ENCODE data around the gene VPS35. TPM values are rescaled to one million over a fixed set of nuclear protein-coding genes. Genes with fewer than 3 reads are reported as not detected.

VPS35 gene
- 85.3 and 119 TPM in 2 replicates for total RNA-seq (2014; rRNA removed; shearing (Covaris generic))
- polyA plus RNA-seq (2014; cell fraction: nucleus; rRNA removed): 70.9 and 75.4 TPM in 2 replicates

DNA sequence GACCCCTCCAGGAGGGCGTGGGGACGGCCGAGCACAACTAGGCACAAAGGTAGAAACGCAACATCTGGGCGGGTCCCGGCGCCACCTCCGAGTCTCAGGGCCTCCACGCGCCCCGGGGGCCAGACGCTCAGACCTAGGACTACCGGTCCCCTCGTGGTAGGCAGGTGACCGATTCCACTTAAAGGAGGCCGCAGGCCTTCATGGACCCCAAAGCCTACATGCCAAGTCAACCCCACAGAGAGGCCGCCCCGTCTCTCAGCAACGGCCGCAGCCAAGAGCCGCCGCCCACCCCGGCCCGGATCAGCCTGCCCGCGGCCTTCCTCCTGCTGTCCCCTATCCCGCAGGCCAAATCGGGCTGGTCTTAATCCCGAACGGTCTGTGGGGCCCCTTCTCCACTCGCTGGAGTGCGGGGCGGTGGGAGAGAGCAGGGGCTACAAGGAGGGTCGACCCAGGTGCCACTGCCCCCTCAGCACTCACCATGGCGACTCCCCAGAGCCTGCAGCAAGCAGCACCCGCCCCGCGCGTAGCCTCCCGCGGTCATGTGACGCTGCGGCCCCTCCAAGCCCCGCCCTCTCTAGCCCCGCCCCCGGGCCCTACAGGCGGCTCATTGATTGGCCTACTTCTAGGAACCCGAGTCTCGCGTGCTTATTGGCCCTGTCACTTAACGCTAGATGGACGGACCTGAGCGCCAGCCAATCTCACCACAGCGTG is at the start of gene VPS35:
VPS35 (minus strand) TSS at position 525 of the 711 bp plus-strand sequence; CDS start at position 480, 45 bp downstream.
- DNase-seq (ENCODE audit: extremely low read depth, low read depth): peak; percentile 99

DNA sequence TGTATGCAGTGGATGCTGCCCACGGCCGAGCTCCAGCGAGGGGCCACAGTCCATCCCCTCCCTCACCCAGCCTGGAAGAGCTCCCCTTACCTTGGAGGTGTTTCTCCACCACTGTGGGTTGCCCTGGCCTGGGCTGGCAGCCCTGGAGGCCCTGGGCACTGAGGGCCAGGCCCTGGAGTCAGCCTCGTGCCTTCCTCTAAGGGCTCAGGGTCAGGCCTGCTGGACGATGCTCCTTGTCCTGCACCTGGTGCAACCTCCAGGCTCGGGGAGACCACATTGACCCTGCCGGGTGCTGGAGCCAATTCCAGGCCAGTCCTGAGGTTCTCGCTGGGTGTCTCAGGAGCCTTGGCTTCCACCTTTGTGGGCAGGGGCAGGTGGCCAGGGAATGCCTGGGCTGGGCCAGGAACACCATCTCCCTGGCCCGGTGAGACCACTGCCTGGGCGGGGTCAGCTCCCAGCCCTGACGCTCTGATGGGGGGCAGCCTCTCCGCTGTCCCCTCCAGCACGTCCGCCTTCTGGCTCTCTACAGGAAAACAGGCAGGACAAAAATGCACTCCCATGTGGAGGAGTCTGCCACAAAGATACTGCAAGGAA is 48.7 kb upstream of the VPS35 start:
- DNase-seq (ENCODE audit: extremely low read depth, low read depth): no peak

DNA sequence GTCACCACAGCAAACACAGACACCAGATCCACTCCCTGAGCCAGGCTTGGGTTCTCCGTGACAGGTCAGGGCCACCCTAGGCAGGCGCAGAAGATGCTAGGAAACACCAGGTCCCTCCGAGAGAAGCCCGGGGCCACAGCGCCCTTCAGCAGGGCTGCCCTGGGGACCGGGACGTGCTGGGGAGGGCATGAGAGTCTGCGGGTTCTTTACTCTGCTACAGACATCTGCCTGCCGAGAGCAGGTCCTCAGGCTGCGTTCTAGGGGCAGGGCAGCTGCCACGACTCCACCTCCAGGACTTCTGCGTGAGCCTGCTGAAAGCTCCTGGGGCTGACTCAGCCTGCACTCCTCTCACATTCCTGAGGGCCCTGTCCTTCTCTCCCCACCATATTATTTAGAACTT is 47.7 kb upstream of the VPS35 start:
- no peak for DNase-seq (ENCODE audit: extremely low read depth, low read depth)

DNA sequence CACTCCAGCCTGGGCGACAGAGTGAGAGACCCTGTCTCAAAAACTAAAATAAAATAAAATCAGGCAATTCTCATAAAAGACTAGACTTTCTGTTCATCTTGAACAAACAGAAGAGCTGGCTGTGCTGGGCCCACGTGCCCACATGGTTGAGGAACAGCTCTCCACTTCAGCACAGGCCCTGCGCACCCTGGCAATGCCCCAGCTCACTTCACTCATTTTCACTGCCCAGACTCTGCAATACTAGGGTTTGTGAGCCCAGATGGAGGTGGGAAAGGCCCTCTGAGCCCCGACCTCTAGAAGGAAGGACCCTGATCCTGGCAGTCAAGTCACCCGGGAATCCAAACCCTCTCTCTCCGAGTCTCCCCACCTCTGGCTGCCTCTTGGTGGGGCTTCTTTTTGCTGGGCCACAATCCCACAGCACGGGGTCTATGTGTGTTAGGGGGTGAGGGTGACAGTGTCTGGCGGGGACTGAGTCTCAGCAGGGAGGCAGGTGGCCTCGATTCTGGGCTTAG is 44.4 kb upstream of the VPS35 start:
- no peak for DNase-seq (ENCODE audit: extremely low read depth, low read depth)

DNA sequence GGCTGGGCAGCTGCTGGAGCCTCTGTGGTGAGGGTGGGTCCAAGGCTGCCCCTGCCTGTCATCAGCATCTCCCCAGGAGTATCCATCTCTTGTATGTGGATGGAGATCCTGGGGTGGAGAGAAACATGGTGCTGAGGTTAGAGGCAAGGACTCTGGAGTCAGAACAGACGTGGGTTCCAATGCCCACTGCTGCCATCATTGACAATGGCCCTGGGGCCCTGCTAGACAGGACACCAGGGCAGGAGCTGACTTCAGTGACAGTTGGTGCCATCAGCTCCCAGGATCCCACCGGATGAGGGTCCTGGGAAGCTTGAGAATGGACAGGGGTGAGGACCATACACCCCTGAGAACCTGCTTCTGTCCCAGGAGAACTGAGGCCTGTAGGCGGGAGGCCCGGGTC is 43.6 kb upstream of the VPS35 start:
- no peak for DNase-seq (ENCODE audit: extremely low read depth, low read depth)

GRCh38 chr16:46731691-46732555 is 42.9 kb upstream of the VPS35 start:
- DNase-seq (ENCODE audit: extremely low read depth, low read depth): no peak

DNA sequence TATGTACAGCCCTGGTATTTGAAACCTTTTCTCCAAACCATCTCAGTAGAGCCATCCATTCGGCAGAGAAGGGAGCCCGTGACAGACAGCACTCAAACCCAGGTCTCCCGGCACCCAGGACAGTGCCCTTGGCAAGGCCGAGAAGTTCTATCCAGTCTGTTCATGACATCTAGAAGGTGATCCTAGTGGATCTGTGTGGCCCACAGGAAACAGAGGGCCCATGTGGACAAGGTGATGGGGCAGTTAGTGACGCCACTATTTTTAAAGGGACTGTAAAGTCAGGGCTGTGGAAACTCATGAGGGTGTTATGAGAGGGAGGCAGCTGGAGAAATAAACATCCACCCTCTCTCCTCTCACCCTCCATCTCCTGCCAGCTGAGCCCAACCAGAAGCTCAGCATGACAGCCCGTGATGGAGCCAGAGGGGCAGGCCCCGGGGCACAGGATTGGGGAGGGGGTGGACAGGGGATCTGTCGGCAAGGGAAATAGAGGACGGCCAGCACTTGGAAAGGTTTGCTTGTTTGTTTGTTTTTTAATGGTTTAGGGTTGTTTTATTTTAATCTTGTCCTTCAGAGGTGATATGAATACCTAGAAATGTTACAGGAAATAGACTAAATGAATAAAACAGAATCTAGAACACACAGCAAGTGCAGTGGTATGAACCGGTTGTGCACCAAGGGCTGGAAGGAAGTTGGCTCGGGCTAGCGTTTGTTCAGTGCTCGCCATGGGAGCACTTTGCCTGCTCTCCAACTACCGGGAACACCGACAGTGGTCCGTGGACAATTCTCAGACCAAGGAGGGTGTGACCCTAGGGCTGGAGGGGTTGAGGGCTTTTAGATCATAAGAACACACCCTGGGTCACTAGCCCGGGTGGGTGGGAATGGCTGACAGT is 42.1 kb upstream of the VPS35 start:
- no peak for DNase-seq (ENCODE audit: extremely low read depth, low read depth)

- no peak for DNase-seq (ENCODE audit: extremely low read depth, low read depth)
Observed at GRCh38 chr16:46730126-46730525, 41.1 kb upstream of the VPS35 start.

DNA sequence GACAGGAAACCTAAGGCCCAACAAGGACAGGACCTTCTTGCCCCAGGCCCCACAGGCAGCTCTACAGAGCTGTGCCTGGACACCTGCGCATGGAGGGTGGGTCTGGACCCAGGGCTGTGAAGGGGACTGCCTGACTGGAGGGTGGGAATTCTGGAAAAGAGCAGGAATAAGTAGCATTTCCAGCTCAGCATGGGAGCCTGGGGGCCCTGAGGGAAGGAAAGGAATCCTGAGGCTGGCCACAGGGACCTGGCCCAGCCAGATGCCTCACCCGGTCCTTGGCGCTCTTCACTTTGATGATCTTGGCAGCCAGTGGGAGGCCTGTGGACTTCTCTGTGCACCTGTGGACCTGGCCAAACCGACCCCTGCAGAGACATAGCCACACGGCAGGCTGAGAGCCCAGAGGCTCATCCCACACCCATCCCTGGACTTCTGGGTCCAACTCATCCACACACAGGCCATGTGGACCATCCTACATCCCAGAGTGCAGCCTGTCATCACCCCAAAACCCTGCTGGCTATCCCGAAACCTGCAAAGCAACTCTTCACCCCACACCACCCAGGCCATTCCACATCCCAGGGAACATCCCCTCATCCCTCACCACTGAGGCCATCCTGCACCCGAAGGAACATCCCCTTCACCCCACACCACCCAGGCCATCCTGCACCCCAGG is 40.5 kb upstream of the VPS35 start:
- DNase-seq (ENCODE audit: extremely low read depth, low read depth): no peak

DNA sequence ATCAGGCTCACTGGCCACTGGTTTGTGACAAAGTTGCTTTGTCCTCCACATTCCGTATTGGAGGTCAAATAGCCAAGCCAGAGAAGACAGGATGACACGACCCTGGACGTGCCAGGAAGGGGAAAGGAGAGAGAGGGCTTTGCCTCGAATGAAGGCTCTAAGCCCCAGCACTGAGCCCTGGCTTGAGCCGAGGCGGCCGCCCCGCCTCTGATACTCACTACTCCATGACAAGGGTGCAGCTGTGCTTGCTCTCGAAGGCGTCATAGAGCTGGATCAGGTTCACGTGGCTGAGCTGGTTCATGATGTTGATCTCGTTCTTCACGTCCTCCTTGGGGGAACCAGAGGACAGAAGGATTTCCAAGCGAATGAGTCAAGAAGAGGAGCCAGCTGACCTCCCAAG is 39.8 kb upstream of the VPS35 start:
- DNase-seq (ENCODE audit: extremely low read depth, low read depth): no peak

- no peak for DNase-seq (ENCODE audit: extremely low read depth, low read depth)
Observed at GRCh38 chr16:46727630-46728029, 38.7 kb upstream of the VPS35 start.

GRCh38 chr16:46727184-46727583 is 38.2 kb upstream of the VPS35 start:
- no peak for DNase-seq (ENCODE audit: extremely low read depth, low read depth)

GRCh38 chr16:46721885-46722284 is 32.9 kb upstream of the VPS35 start:
- DNase-seq (ENCODE audit: extremely low read depth, low read depth): no peak

GRCh38 chr16:46720619-46721018 is 31.6 kb upstream of the VPS35 start:
- no peak for DNase-seq (ENCODE audit: extremely low read depth, low read depth)

GRCh38 chr16:46719528-46719927 is 30.6 kb upstream of the VPS35 start:
- no peak for DNase-seq (ENCODE audit: extremely low read depth, low read depth)

GRCh38 chr16:46718214-46718613 is 29.2 kb upstream of the VPS35 start:
- DNase-seq (ENCODE audit: extremely low read depth, low read depth): no peak

DNA sequence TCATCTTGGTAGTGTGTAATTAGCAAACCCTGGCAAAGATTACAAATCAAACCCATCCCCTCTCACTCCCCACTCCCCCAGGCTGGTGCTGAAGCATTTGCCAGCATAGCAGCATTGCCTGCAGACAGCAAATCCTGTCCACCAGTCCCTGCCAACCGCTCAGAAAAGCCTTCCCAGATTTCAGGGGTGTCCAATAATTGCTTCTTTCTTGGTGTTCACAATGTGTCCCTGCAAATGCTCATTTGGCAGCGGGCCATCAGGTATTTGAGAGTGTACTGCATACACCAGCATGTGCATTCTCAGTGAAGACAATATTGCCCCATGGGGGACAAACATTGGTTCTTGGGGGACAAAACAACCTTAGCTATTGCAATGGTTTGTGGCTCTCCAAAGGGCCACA is 28.7 kb upstream of the VPS35 start:
- no peak for DNase-seq (ENCODE audit: extremely low read depth, low read depth)

GRCh38 chr16:46715769-46716305 is 26.9 kb upstream of the VPS35 start:
- no peak for DNase-seq (ENCODE audit: extremely low read depth, low read depth)

GRCh38 chr16:46714797-46715591 is 26.0 kb upstream of the VPS35 start:
- DNase-seq (ENCODE audit: extremely low read depth, low read depth): no peak
